Activated effector memory CD4-positive, alpha-beta T cell treated with Interleukin-2 at 50 U/mL for 16 hours (primary cell): ENCODE measurements around the gene TMPRSS6.

Experiments
- DNase-seq: peaks from one replicate; pipeline ENCODE4 v3.0.0-alpha.2; 2020

TMPRSS6 gene

DNA sequence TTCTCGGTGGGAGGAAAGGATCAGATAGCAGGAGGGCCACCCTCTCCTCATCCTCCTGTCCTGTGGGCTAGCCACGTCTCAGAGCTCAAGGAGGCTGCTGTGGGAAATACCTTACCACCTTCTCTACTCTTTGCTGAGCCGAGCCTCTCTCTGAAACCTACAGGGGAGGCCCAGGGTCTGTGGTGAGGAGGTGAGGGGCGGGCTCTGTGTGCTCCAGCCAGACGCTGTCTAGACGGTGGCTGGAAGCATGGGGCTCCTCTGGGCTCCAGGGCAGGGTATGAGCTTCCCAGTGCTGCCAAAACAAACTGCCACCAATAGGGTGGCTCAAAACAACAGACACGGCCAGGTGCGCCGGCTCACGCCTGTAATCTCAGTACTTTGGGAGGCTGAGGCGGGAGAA is 5.5 kb upstream of the TMPRSS6 start:
- no peak for DNase-seq

GRCh38 chr22:37113757-37114156 is 4.2 kb upstream of the TMPRSS6 start:
- DNase-seq = no peak

- DNase-seq = no peak
Observed at GRCh38 chr22:37112084-37112728, 2.7 kb upstream of the TMPRSS6 start.

GRCh38 chr22:37111156-37111717 is 1.7 kb upstream of the TMPRSS6 start:
- no peak for DNase-seq

DNA sequence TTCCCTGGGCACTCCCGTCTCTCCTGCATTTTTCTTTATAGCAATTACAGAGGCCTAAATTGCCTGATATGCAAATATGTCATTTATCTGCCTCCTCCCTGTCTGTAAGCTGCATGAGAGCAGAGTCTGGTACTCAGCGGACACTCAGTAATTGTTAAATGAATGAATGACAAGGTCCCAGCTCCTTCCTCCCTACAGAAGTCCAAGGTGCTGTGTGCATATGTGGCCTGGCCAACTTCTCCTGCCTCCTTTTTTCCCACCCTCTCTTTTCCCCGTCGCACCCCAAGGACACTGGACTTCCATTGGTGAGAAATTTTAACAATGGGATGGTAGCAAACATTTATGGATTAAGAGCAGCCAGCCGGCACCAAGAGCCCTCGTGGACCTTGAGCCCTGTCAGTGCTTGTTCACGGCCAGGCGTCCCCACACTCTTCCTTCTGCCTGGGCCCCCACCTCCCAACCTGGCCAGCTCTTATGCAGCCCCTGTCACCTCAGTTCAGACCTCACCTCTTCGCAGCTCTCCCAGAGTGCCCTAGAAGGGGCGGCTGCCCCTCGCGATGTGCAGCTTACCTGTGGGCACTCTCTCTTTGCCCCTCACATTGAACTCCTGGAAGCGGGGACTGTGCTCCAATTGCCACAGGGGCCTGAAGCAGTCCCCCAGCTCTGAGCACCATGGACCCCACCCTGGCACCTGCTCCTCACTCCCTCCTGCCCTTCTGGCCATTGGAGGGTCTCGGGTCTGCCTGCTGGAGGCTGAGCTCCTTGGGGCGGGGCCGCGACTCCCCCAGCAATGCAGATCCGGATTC is 1.5 kb downstream of the TMPRSS6 start:
- no peak for DNase-seq

GRCh38 chr22:37105990-37106389 is 3.5 kb downstream of the TMPRSS6 start:
- DNase-seq = no peak

- no peak for DNase-seq
Observed at GRCh38 chr22:37105154-37105553, 4.4 kb downstream of the TMPRSS6 start.

GRCh38 chr22:37103656-37104452 is 5.7 kb downstream of the TMPRSS6 start:
- DNase-seq = no peak

DNA sequence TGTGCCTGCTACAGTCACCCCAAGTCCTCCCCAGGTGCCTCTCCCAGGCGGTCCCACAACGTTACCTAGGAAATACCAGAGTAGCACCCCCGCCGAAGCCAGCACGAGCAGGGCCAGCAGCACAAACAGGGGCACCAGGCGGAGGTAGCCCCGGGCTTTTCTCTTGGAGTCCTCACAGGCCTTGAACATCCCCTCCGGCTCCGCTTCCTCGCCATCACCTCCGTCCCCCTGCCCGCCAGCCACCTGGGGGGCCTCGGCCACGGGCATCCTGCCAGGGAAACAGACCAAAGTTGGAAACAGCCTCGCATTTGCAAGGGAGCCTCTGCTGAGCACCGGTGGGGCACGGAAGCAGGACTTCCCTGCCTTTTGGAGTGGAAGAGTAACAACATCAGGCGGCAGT is 6.4 kb downstream of the TMPRSS6 start:
- no peak for DNase-seq

- no peak for DNase-seq
Observed at GRCh38 chr22:37101311-37102066, 8.0 kb downstream of the TMPRSS6 start.

DNA sequence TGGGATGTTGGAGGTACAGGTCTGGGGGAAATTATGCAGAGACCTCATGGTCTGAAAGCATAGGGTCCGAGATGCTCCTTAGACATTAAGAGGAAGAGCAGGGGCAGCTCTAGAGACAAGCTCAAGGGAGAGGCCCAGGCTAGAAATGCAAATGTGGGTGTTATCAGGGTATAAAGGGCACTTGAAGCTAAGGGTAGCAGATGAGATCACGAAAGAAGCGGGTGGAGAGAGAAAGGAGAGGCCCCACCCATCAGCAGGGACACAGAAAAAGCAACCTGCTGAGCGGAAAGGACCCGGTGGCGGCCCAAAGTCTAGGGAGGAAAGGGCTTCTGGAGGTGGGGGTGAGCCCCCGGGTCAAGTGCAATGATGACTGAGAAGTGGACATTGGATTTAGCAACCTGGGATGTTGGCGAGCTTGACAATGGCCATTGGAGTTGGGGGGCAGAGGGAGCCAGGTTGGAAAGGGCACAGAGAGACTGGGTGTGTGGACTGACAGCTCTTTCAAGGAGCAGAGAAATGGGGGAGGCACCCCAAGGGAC is 8.9 kb downstream of the TMPRSS6 start:
- DNase-seq = no peak

GRCh38 chr22:37098976-37099591 is 10.4 kb downstream of the TMPRSS6 start:
- no peak for DNase-seq

GRCh38 chr22:37097346-37097745 is 12.2 kb downstream of the TMPRSS6 start:
- DNase-seq = no peak

DNA sequence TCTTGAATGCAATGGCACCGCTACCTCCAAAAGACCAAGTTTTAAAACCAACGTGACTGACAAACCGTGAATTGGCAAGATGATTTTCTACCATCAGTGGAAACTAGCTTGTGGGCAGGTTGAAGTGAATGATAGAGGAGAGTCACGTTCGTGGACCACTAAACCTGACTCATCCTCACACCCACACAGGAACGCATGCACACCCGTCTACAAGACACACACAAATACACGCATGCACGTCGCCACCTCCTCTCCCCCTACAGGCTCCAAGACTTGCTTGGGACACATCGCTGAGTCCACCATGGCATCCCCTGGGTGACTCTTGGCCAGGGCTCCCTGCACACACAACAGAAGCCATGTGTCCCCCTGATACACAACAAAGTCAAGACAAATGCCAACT is 14.4 kb downstream of the TMPRSS6 start:
- DNase-seq = no peak

DNA sequence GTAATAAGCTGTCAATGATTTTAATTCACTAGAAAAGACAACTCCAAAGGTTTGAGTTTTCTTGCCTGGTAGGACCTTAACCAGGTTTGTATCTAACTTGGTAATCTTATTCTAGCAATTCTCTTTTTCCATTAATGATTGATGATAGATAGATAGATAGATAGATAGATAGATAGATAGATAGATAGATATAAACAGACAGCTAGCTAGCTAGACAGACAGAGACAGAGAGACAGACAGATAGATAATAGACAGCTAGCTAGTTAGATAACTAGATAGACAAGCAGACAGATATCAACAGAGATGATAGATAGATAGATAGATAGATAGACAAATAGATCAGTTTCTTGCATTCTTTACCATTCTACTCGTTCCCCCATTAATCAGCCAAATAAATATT is 15.3 kb downstream of the TMPRSS6 start:
- DNase-seq = no peak

GRCh38 chr22:37092997-37093396 is 16.5 kb downstream of the TMPRSS6 start:
- DNase-seq = no peak

- DNase-seq = no peak
Observed at GRCh38 chr22:37091994-37092393, 17.5 kb downstream of the TMPRSS6 start.

DNA sequence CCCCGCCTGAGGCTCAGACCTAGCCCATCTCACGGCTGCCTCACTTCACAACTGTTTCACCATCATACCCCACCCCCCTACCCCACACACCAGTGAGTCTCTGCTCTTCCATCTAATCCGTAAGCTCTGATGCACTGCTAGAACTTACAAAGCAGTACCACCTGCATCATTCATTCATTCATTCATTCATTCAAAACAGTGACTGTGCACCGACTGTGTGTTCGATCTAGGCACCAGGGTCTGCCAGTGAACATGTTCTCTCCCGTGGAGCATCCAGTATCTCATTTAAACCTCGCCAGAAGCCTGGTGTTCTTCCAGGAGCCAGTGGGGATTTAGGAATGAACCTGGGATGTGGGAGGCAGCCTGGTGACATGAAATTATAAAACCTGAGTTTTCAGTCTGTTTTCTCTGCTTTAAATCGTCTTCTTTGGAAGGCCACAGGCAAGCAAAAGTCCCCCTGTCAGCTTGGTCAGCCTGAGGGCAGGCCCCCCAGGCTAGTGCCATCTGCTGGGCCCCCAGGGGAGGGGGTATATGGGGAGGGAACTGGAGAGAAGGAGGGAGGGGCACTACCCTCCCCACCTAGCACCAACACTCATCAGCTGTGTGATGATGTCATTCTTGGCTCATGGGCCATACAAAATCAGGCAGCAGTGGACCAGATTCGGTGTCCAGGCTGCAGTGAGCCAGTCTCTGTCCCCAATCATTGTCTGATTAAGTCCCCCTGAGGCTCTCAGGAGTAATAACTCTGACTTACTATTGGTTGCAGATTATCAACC is 18.4 kb downstream of the TMPRSS6 start:
- no peak for DNase-seq

DNA sequence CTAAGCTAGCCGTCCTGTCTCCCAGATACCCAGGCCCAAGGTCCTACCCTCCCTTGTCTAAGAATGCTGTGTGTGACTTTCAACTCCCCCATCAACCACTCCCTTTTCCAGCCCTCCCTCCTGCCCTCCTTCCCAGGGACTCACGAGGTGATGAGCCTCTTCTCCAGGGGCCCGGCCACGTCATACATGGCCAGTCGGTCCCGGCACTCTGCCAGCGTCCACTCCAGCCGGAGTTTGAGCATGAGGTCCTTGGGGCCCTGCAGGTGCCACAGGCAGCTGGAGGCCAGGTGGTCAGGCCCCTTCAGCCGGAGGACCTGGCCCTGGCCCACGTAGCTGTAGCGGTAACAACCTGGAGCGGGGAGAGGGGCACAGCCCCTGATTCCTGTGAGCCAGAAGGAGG is 20.1 kb downstream of the TMPRSS6 start:
- no peak for DNase-seq

- DNase-seq = no peak
Observed at GRCh38 chr22:37088750-37089408, 20.6 kb downstream of the TMPRSS6 start.
